ENCODE data around the gene CNNM4. TPM values are rescaled to one million over a fixed set of nuclear protein-coding genes. Genes with fewer than 3 reads are reported as not detected.

Gene CNNM4
- total RNA-seq, 1 experiment from 2014 or later: 12.5 TPM

DNA sequence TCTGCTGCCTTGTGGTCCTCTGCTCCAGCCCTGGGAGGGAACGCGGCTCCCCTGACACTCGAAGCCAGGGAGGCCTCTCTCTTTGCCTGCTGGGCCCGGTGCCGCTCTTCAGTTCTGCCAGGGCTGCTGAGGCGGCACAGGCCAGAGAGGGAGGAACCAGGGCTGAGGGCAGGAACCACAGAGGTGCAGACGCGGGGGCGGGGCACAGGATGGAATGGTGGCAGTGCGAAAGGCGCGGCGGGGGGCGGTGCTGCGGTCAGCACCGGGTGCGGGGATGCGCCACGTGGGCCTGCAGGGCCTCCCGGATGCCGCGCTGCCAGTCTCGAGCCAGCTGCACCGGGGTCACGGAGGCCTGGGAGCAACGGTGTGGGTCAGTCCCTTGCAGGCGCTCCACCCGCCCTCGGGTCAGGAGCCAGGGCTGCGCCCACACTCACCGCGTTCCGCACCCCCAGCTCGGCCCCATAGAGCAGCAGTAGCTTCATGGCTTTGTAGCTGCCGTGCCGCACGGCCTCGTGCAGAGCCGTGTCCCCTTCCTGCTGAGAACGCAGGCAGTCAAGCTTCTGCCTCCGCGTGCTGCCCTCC lies 78.7 kb downstream of the CNNM4 start:
- TF ChIP-seq, protein P1, sequence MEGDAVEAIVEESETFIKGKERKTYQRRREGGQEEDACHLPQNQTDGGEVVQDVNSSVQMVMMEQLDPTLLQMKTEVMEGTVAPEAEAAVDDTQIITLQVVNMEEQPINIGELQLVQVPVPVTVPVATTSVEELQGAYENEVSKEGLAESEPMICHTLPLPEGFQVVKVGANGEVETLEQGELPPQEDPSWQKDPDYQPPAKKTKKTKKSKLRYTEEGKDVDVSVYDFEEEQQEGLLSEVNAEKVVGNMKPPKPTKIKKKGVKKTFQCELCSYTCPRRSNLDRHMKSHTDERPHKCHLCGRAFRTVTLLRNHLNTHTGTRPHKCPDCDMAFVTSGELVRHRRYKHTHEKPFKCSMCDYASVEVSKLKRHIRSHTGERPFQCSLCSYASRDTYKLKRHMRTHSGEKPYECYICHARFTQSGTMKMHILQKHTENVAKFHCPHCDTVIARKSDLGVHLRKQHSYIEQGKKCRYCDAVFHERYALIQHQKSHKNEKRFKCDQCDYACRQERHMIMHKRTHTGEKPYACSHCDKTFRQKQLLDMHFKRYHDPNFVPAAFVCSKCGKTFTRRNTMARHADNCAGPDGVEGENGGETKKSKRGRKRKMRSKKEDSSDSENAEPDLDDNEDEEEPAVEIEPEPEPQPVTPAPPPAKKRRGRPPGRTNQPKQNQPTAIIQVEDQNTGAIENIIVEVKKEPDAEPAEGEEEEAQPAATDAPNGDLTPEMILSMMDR (conservative IDR thresholded peaks at IDR 0.05; ENCODE audit: low read depth, low read length): no peak
- no peak for TF ChIP-seq EZH2phosphoT487 (IDR thresholded peaks at IDR 0.05; ENCODE audit: borderline replicate concordance, low read length)
- no peak for TF ChIP-seq EZH2 (IDR thresholded peaks at IDR 0.05; ENCODE audit: low read length, unreplicated experiment)
- Histone ChIP-seq H3K27me3 (ENCODE audit: low read length) (no peaks in the 10 kb centered on the region), H4K20me1 (ENCODE audit: low read length) (no peaks in the 10 kb centered on the region), H3K9me2 (replicated peaks; ENCODE audit: low read length) (no peaks in the 10 kb centered on the region), H2AFZ (ENCODE audit: low read length) (no peak overlapping the region), H3F3A (ENCODE audit: low read length, unreplicated experiment) (no peaks in the 10 kb centered on the region), H3K9me3 (ENCODE audit: low read length) (no peaks in the 10 kb centered on the region), H3K4me2 (ENCODE audit: low read length) (no peak overlapping the region), H3K27ac (ENCODE audit: low read length) (no peak overlapping the region), H3K36me3 (ENCODE audit: low read depth, low read length) (no peaks in the 10 kb centered on the region; the same call in 1 of the 2 replicates), H3K9ac (ENCODE audit: low read length) (no peak overlapping the region), H3K4me3 (ENCODE audit: low read length) (no peak overlapping the region), H3K79me2 (ENCODE audit: low read length) (no peaks in the 10 kb centered on the region), H3K4me1 (ENCODE audit: insufficient read depth, low read length) (no peaks in the 10 kb centered on the region)
- POLR2A ChIA-PET (ENCODE audit: unreplicated experiment): no interaction called here
- ATAC-seq: no peak
- intact Hi-C loops (cut with micrococcal nuclease): no loop called here
- CTCF ChIA-PET: no interaction called here
- DNase-seq: no peak
- no TSS peak for BruUV-seq (replicated peaks)

DNA sequence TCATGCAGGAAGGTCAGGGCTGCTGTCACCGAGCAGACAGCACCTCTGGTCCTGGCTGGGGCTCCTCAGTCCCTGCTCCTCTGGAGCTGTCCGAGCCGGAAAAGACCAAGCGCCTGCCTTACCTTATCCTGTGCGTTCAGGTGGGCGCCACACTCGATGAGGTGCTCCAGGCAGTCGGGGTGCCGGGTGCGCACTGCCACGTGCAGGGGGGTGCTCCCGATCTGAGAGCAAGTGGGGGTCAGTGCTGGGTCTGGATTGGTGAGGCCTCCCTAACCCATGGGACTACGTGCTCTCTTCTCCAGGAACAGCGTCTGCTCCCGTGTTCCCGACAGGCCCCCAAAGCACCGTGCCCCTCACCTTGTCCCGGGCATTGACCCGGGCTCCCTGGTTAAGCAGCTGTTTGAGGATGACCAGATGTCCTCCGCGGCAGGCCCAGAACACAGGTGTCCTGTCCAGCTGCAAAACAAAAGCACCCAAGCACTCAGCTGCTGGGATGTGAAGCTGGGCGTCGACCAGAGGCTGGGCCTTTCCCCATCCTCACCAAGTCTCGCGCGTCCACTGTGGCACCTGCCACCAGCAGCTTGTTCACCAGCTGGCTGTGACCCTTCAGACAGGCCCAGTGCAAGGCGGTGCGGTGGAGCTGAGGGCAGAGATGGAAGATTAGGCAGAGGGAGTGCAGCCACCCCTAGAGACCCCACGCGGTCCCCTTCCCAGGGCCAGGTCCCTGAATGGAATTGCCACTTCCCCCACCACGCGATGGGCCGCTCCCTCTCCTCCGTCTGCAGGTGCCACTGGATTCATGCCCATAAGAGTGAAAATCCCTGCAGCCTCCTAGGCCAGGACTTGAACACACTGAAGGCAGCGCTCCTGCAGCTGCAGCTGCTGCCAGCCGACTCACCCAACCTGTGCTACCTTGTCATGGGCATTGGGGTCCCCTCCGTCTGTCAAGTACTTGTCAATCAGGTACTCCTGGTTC lies 79.5 kb downstream of the CNNM4 start:
- no peaks in the 10 kb centered on the region for H3K79me2 ChIP-seq (ENCODE audit: low read length)
- ChIA-PET POLR2A (ENCODE audit: unreplicated experiment) (no interaction called here), CTCF (interaction anchor here (0.5 kb wide), 1 partner anchor 94 kb away, joined by 3 read pairs; no protein-coding TSS in a partner anchor)
- no peaks in the 10 kb centered on the region for H3K9me2 ChIP-seq (replicated peaks; ENCODE audit: low read length)
- TF ChIP-seq EZH2phosphoT487 (IDR thresholded peaks at IDR 0.05; ENCODE audit: borderline replicate concordance, low read length): no peak
- no peak for TF ChIP-seq EZH2 (IDR thresholded peaks at IDR 0.05; ENCODE audit: low read length, unreplicated experiment)
- TF ChIP-seq, protein P1 (conservative IDR thresholded peaks at IDR 0.05; ENCODE audit: low read depth, low read length): no peak
- no peak overlapping the region for H3K9ac ChIP-seq (ENCODE audit: low read length)
- intact Hi-C loops (cut with micrococcal nuclease): no loop called here
- H3K9me3 ChIP-seq (ENCODE audit: low read length): no peaks in the 10 kb centered on the region
- no peak overlapping the region for H3K27ac ChIP-seq (ENCODE audit: low read length)
- no peaks in the 10 kb centered on the region; the same call in 1 of the 2 replicates for H3K36me3 ChIP-seq (ENCODE audit: low read depth, low read length)
- no TSS peak for BruUV-seq (replicated peaks)
- no peaks in the 10 kb centered on the region for H3K27me3 ChIP-seq (ENCODE audit: low read length)
- no peaks in the 10 kb centered on the region for H3F3A ChIP-seq (ENCODE audit: low read length, unreplicated experiment)
- ATAC-seq (no peak), DNase-seq (no peak)
- H3K4me1 ChIP-seq (ENCODE audit: insufficient read depth, low read length): no peaks in the 10 kb centered on the region
- no peaks in the 10 kb centered on the region for H4K20me1 ChIP-seq (ENCODE audit: low read length)
- no peak overlapping the region for H3K4me3 ChIP-seq (ENCODE audit: low read length)
- H2AFZ ChIP-seq (ENCODE audit: low read length): no peak overlapping the region
- H3K4me2 ChIP-seq (ENCODE audit: low read length): no peak overlapping the region
